T-helper 2 cell treated with Interferon-gamma antibody and Interleukin-4, amounts not matched to agents 100 ng/mL and 5 ng/mL, for 36 hours (primary cell): ENCODE results near the gene GNAO1. TPM values are rescaled to one million over a fixed set of nuclear protein-coding genes. Genes with fewer than 3 reads are reported as not detected.

Source experiments
- intact Hi-C: fragments of 100-400 bp; cut with micrococcal nuclease; formaldehyde crosslinking; loops from one replicate; pipeline ENCODE4 v1.15.1; 2023
- total RNA-seq: library from RNA; stranded (reverse); gene quantifications from 2 replicates; pipeline ENCODE4 v1.2.3, GENCODE V29; 2022

The GNAO1 gene
- total RNA-seq, 1 donor from 2014 or later = 2.1 TPM

DNA sequence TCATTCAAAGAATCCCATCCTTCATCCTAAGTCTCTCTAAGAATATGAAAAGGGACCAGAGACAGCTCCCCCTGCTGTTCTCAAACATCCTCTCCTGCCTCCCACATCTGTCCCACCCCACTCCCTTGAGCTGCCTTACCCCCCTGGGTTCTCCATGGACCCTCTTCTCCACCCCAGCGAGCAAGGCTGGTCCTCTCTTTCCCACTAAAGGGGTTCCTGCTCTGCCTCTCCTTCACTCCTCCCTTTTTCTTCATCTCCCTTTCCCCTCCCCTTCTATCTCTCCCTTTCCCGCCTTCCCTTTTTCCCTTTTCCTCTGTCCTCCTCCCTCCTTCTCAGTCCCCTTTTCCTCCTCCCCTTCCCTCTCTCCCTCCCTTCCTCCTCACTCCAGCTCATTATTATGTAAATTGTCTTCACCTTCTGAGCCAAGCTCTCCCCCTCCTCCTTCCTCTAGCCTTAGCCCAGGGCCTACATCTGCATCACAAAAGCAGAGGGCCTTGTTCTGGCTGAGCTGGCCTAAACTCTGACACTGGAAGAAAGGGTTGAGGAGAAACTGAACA is 90.0 kb downstream of the GNAO1 start:
- intact Hi-C loops = no loop called here

DNA sequence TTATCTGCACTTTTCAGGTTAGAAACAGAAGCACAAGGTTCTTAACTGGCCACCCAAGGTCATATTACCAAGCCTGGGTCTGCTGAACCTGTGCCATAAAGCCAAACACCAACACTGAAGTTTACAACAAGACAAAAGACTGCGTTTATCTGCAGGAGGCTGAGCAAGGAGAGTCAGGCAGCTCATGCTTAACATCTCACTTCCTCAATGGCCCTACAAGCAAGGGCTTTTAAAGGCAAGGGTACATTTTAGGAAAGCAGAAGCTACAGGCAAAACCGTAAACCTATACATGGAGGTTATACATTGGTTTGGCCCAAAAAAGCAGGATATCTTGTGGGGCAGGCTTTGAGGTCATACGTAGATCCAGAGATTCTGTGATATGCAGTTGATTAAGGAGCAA is 91.2 kb downstream of the GNAO1 start:
- intact Hi-C loops = no loop called here

DNA sequence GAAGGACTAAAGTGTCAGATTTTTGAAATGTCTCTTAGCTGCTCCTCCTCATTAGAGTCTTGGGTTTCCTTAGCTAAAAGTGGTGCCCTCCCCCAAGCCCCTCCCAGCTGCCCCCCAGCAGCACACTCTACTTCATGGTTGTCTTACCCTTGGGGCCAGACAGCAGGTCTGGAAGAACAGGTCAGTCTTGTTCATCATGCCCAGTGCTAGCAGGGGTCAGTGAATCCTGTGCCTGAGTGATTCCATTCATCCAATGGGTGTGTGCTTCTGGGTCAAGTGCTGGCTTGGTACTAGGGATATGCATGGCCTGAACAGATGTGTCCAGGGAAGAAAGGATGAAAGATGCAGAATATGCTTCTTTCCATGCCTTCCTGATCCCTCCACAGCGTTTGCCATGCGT is 93.2 kb downstream of the GNAO1 start:
- intact Hi-C loops = no loop called here

DNA sequence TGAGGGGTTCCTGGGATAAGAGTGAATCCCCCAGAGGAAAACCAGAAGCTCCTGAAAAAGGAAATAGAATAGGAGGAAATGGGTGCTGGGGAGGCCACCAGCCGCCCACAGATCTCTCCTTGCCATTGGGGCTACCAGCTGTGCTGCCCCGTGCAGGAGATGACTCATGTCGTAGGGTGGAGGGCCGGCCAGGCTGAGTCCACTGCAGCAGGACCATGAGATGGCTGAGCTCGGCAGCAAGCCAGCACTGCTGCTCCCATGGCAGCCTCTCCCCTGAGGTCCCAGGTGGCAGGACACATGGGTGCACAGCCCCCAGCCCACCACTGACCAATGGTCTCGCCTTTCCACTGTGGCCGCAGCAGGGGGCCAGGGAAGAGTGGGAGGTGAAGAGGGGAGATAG is 95.5 kb downstream of the GNAO1 start:
- intact Hi-C loops = no loop called here

DNA sequence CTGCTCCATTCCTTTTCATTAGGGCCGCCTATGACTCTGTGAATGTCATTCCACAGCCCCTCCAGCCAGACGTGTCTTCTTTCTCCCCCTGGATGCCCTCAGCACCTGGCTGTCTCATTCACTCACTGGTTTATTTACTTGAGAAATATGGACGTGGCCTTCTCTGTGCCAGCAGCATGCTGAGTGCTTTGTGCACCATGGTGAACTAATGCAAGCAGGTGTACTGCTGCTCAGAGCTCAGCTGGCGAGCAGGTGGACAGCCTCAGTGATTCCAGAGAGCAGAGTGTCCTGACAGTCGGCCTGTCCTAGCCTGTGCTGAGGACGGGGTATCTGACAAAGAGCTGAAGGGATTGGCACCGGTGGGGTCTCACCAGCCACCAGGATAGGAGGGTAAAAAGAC is 96.7 kb downstream of the GNAO1 start:
- intact Hi-C loops = no loop called here

DNA sequence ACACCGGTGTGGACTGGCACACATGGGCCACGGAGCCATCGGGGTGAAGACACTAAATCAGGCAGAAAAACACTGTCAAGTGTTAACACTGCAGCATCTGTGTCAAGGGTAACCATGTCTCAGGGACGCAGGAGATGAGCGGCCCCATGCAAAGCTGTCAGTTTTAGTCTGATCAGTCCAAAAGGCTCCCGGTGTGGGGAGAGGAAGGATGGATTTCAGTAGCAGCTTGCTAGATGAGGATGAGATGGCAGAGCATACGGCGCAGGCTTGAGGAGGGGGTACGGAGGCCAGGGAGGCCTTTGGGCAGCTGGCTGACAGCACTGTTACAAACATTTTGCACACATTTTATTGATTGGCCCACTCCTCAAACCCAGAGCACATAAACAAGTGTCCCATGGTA is 98.1 kb downstream of the GNAO1 start:
- intact Hi-C loops = no loop called here

DNA sequence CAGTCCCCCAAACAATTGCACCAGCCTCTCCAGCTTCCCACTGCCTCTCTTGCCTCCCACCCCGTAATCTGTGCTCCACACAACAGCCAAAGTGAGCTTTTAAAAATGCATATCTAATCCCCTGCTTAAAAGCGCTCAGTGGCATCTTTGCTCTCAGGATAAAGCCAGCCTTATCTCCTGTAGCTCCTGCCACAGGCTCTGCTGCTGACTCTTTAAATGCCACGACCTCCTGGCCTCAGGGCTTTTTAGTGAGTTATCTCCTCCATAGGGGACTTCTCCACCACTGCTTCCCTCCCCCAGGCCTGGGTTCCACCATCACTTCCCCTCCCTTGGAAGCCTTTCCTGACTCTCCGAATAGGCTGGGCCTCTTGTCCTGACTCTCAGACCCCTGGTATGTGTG is 98.6 kb downstream of the GNAO1 start:
- intact Hi-C loops = no loop called here

DNA sequence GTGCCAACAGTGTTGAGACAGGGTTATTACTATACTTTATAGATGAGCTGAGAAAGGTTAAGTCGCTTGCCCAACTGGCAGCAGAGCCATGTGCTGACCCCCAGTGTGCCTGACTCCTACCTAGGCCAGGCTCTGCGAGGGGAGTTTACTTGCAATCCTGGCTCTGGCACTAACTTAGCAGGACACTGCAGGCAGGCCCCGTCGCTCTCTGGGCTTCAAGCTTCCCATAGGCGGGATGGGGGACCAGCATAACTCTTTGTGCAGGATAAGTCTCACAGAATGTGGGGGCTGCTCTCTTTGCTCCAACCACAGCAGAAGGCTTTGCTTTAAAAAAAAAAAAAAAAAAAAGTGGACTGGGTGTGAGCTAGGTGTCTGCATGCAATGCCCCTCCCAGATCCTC is 102.7 kb downstream of the GNAO1 start:
- intact Hi-C loops = no loop called here

DNA sequence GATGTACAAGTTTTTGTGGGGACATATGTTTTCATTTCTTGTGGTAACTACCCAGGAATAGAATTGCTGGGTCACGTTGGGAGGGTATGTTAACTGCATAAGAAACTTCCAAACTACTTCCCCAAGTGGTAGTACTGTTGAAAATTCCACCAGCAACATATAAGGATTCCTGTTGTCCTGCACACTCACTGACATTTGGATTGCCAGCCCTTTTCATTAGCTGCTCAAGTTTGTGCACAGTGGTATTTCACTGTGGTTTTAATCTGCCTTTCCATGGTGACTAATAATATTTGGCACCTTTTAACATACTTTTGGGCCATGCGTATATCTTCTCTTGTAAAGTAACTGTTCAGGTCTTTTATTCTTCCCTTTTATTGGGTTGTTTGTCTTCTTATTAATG is 103.3 kb downstream of the GNAO1 start:
- intact Hi-C loops = no loop called here

DNA sequence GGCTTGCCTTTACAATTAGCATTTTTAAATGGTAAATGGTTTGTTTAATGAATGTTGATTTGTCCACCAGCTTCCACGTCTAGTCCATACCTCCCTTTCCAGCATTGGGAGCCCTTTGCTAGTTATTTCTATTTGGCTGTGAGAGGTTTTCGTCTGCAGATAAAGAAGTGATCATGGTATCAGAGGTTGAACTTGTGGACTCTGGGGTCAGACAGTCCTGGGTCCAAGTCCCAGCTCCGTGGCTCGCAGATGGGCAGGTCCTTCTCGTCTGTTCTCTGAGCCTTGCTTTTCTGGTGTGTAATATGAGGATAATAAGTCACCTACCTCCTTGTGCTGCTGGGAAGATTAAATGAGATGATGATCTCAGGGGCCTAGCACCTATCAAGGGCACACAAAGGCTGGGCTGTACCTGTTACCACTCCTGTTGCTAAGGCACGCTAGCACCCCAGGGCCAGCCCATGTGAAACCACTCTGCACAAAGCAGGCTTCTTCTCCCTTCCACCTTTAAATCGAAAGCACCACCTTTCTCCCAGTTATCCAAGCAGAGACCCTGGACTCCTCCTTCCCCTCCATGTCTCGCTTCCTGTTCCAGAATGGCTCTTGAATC is 103.9 kb downstream of the GNAO1 start:
- intact Hi-C loops = no loop called here

DNA sequence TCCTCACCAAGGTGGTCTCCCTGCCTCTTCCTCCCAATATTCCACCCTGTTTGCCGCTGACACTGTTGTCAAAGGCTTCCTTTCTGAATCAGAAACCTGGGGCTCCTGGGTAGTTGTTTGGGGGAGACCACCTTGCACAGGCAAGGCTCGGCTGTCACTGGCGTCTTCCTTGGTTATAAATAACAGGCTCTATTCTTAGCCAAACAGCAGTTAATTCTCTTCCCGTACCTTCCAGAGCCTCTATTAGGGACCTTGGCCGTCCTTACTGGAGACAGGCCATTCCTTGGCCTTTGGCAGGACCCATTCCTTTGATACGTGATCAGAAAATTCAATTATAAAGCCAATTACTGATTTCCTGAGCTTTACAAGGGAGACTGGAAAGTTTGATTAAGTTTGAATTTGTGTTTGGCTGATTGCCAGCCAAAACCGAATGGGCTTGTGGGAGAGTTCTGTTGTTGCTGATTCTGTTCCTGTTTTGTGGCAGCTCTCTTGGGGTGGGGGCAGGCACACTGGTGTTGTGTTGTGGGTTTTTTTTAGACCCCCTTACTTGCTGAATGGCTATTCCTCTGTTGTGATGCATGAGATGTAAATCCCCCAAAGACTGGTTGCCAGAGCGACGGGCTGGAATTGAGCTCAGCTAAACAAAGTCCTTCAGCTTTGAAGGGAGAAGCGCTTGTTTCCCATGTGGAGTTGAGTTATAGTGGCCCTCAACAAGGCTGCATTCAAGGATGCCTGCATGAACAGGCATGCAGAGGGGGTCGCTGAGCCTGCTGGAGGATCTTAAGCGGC is 104.6 kb downstream of the GNAO1 start:
- intact Hi-C loops = no loop called here

DNA sequence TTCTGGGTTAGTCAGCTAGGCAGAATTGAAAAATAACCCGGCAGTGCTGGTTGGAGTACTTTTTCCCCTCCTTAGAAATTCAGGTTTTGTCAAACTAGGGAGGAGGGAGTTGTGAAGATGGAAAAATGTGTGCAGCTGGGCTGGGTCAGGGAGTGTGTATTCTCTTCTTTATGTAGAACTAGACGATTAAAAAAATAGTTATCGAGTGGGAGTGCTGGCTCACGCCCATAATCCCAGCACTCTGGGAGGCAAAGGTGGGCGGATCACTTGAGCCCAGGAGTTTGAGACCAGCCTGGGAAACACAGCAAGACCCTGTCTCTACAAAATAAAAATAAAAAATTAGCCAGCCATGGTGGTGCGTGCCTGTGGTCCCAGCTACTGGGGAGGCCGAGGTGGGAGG is 106.4 kb downstream of the GNAO1 start:
- intact Hi-C loops = no loop called here

DNA sequence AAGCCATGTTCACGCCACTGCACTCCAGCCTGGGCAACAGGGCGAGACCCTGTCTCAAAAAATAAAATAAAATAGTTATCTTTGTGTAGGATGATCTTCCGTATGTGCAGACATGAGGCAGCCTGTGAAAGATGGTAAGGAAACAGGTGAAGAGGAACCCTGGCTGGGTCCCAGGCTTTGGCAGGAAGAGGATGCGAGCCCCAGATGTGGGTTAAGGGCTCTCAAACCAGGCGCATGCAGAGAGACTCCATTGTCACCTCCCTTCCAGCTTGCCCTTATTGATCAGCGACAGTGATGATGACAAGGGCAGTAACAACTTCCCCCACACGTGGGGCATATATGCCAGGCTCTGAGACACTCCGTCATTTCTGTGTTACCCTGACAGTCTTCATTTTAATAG is 106.8 kb downstream of the GNAO1 start:
- intact Hi-C loops = no loop called here

DNA sequence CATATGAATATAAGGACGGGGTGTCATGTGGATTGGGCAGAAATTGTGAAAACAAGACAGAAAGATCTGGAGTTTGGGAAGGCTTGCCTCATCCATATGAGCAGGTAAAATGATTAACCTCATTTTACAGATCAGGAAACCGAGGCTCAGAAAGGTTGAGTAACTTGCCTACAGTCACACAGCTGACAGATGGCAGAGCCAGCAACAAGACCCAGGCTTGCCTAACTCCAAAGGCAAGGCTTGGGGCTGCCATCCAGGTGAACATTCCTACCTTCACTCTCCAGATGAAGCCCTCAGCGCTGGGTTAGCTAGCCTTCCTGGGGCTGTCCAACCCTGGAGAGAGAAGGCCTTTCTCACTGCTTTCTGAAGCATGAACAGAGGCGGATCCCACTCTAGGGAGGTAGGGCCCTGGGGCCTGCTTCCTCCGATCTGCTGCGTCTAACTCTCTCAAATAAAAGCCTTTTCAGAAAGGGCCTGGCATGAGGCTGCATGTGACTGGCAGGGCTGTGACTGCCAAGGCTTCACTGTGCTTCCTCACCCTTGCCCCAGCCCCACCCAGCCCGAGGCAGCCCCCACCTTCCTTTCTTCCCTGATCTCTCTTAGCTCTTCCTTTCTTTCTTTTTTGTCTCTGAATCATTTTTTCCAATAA is 107.8 kb downstream of the GNAO1 start:
- intact Hi-C loops = no loop called here

DNA sequence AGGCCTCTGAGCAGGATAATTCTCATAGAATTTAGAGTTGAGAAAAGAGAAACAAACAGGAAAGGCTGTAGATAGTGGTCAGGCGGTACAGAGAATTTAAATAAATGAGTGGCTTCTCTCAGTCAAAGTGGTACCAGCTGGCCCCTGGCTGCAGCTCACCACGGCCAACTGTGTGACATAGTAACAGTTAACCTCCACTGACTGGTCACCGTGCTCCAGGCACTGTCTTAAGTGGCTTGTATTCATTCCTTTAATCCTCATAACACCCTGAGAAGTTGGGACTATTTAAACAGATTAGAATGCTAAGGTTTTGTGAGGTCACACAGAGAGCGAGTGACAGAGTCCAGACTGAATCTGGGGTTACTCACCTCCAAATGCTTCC is 108.9 kb downstream of the GNAO1 start:
- intact Hi-C loops = no loop called here

DNA sequence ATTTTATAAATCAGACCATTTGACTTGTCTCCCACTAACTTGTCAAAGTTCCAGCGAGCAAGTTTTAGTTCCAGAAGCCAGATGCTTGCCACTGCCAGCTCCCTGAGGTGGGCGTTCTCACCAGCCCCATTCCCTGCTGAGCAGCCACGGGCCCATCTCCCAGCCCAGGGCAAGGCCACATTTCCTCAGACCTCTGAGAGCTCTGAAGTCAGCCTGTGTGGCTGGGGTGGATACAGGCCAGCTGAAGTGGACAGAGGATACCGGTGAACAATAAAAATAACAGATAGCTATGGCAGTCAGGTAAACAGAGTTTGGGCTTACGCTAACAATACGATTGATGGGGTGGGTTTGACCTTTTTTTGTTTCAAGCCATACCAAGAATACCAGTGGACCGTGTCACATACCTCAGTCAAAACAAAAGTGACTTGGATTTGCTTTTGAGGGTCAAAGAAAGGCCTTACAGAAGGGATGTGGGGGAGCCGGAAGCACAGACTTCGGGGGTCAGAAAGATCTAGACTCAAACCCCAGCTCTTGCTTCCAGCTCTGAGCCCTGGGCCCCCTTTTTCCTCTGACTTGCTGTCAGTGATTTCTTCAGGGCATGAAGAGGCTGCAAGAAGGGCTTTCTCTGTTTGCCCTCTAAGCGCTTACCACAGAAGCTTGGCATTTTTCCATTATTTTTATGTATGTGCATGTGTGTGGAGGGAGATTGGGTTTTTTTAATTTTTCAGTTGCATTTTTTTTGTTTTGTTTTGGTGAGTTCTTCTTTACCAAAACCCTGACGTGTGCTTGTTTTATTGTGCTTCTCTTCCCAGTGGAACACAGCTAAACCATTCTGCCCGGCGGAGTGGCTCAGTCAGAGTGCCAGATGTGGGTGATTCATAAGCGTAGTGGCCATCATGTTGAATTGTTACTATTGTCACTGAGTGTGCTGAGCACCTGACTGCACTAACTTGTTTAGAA is 109.9 kb downstream of the GNAO1 start:
- intact Hi-C loops = no loop called here

DNA sequence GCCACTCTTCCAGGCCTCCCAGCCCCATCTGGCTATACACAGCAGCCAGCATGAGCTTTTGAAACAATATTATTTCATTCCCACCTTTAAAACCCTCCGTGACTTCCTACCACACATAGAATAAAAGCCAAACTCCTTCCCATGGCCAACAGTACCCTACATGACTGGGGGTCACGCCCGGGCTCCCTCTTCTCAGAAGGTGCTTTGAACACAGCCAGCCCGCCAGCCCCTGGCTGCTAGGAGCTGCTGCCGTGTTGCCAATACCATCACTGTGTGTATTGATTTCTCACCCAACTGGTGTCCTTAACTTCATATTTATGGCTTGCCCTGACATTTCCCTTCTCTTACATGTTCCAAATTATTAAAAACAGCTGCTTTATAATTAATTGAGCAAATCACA is 111.2 kb downstream of the GNAO1 start:
- intact Hi-C loops = no loop called here

DNA sequence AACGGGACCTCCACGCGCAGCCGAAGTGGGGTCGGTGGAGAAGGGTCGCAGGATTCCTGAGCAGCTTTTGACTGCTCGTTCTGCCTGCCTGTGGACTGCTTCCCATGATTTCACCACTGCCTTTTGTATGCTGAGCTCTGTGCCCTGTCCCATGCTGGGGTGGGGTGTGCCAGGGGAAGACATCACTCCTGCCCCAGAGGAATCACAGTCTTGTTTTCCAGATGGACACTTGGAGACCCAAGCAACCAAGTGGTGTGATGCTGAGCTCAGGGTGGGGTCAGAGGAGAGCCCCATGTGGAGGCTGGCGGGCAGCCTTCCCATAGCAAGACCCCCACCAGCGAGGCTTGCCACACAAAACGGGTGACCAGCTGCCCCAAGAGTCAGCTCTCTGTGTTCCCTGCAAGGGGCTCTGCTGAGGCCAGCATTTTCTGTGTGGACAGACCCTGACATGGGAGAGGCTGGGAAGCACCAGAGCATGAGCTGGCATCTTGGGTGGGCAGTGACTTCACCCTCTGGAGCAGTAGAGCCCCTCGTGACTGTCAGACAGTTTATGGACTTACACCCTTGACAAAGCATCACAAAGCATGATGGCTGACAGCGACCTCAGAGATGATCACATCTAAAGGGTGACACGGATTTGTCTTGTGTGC is 111.9 kb downstream of the GNAO1 start:
- intact Hi-C loops = no loop called here

DNA sequence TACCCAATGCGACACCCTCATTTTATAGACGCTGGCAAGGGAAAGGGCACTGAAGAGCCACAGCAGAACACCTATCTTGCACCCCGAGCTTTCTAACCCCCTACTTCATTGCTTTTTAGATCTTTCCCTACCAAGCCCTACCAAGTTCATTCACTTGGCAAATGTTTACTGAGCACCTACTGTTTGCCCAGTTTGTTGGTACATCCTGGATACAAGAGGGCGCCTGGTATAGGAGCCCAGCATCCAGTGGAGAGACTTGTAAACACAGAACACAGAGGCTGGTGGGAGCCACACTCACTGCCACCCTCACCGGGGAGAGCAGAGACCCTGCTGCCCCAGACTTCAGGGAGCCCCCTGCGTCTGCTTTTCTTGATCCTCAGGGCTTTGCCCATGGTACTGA is 112.6 kb downstream of the GNAO1 start:
- intact Hi-C loops = no loop called here

DNA sequence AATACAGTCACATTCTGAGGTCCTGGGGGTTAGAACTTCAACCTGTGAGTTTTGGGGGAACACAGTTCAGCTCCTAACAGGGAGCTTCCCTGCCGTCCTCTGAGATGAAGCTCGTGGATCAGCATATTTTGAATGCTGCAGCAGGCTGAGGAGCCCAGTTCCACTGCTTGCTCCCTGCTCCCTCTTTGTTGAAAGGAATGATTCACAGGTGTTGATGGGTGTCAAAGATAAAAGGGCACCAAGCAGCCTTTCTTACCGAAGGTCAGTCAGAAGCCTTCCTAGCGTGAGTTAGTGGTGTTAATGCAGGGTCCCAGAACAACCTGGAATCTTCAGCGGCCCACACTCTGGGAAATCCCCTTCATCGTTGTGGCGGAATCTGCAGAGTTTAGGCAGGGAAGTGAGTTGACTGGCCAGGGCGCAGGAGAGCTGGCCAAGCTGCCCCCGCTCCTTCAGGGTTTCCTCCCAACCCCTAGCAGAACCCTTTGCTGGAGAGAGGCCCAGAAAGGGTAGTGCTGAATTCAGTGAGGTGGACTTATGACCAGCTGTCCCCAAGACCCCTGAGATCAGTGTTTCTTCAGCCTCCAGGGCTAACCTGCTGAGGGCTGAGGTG is 114.8 kb downstream of the GNAO1 start:
- intact Hi-C loops = no loop called here
